GM13977 (cell line): ENCODE results near the gene CPNE4.
A peak's percentile ranks its signal among the peaks of the same experiment; 100 is the strongest.

Experiments used
- DNase-seq: peaks from one replicate; pipeline ENCODE4 v3.0.0; 2012; ENCODE audit warnings: low spot score
- in situ Hi-C: fragments of 300-500 bp; cut with MboI; formaldehyde crosslinking; loops from one replicate; pipeline ENCODE4 v1.12.0; 2022; ENCODE audit warnings: low sequenced_read_pairs, low pct_unique_long_range_greater_than_20kb, mixed read lengths, inconsistent platforms; ENCODE audit not compliant: unreplicated experiment
- TF ChIP-seq, protein P1 (sequence below): IDR thresholded peaks from 2 replicates; pipeline ENCODE4 v1.5.1; 2012; ENCODE audit warnings: mild to moderate bottlenecking, control low read depth; ENCODE audit not compliant: insufficient read depth; ENCODE audit errors: extremely low read depth, missing control alignments

Gene CPNE4

DNA sequence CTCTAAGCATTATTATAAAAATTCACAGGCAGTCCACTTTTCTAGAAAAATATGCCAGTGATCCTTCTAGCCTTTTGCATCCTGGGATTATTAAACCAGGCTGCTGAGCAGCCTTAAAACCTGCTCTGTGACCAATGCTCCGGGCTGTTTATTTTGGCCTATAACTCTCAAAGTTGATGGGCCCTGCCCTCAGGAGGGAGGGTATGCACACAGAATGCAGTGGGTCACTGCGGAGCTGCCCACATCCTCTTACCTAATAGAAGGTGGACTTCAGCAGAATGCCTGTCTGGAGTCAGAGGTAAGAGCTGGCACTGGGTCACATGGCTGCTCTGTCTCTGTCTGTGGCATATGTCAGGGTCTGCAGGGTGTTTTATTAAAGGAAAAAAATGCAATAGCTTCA, 26.0 kb downstream of the CPNE4 start:
- no peak for DNase-seq
- in situ Hi-C loops: loop anchor here (25.0 kb wide), 1 partner anchor 972 kb away; the partner anchor contains the start of genes ASTE1 and NEK11
- TF ChIP-seq, protein P1, sequence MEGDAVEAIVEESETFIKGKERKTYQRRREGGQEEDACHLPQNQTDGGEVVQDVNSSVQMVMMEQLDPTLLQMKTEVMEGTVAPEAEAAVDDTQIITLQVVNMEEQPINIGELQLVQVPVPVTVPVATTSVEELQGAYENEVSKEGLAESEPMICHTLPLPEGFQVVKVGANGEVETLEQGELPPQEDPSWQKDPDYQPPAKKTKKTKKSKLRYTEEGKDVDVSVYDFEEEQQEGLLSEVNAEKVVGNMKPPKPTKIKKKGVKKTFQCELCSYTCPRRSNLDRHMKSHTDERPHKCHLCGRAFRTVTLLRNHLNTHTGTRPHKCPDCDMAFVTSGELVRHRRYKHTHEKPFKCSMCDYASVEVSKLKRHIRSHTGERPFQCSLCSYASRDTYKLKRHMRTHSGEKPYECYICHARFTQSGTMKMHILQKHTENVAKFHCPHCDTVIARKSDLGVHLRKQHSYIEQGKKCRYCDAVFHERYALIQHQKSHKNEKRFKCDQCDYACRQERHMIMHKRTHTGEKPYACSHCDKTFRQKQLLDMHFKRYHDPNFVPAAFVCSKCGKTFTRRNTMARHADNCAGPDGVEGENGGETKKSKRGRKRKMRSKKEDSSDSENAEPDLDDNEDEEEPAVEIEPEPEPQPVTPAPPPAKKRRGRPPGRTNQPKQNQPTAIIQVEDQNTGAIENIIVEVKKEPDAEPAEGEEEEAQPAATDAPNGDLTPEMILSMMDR: no peak

DNA sequence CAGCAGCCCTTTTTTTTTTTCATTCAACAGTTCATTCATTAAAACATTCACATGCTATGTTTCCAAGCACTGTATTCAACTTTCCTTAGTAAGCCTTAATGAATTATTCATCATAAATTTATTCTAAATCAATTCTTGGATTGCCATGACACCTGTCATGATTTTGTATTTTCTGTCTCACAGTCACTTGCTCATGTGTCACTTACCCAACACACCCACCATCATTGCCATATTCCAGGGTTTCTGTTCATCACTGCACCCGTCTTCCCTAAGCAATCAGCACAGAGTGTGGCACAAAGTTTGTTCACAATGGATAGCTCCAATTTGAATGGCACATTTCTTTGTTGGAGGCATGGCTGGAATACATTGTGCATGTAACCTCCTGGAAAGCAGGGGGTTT, 27.2 kb downstream of the CPNE4 start:
- no peak for DNase-seq
- in situ Hi-C loops: loop anchor here (25.0 kb wide), 1 partner anchor 970 kb away; the partner anchor contains the start of genes ASTE1 and NEK11
- TF ChIP-seq, protein P1: no peak

DNA sequence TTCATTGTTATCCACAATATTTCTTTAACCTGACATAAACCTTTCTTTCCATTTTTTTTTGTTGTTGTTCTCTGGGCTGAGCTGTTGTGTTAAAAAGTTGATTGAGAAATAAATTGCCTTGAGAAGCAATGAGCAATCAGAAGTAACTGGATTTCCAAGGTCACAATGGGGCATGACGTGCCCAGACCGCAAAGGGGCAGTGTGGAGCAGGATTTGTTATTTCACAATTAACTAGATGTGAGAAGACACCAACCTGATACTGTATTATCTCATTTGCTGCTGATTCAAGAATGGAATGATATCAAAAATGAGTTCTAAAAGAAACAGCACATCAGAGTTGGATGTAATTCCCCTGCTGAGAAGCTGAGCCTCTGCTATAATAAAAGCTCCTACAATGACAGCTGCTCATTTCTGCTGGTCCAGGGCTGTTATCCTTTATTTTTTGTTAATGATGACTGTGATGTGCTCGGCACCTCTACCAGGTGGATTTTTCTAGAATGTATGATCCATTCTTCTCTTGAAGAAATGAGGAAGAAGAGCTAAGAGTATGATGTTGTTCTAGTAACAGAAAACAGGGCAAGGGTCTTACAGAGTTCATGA, 28.1 kb downstream of the CPNE4 start:
- TF ChIP-seq, protein P1: peak; percentile 56
- in situ Hi-C loops: loop anchor here (25.0 kb wide), 1 partner anchor 969 kb away; the partner anchor contains the start of genes ASTE1 and NEK11
- no peak for DNase-seq

DNA sequence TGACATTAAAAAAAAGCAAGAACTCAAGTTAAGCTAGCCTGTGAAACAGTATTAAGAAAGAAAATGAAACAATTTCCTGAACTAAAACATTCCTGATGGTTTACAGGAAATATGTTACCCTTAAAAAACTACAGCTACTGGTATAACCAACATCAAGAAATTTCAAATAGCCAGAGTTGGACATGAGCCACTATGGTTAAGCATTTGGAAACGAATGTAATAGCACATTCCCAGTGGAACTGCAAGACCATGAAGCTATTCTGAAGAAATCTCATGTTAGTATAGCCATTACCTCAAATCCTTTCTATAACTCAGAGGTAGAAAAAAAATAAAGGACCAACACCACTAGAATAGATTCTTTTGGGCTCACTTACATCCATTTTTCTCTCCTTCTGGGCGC, 30.2 kb downstream of the CPNE4 start:
- in situ Hi-C loops: loop anchor here (25.0 kb wide), 1 partner anchor 967 kb away; the partner anchor contains the start of genes ASTE1 and NEK11
- TF ChIP-seq, protein P1: no peak
- no peak for DNase-seq

DNA sequence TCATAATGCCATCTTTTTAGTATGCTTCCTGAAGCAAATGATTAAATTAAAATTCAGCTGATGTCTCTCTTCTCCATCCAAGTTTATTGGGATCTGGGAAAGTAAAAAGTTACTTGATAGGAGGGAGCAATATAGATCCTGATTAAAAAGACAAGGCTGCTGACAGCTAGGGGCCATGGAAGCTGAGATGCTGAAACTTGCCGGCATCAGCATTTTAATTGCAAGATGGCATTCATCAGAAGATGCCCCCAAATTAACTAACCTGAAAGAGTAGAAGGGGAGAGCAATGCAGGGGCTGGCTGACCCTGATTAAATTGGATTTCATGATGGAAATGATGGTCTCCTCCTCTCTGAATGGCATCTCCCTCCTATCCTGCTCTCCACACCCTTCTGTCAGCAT, 31.1 kb downstream of the CPNE4 start:
- in situ Hi-C loops: loop anchor here (25.0 kb wide), 1 partner anchor 966 kb away; the partner anchor contains the start of genes ASTE1 and NEK11
- TF ChIP-seq, protein P1: no peak
- no peak for DNase-seq

DNA sequence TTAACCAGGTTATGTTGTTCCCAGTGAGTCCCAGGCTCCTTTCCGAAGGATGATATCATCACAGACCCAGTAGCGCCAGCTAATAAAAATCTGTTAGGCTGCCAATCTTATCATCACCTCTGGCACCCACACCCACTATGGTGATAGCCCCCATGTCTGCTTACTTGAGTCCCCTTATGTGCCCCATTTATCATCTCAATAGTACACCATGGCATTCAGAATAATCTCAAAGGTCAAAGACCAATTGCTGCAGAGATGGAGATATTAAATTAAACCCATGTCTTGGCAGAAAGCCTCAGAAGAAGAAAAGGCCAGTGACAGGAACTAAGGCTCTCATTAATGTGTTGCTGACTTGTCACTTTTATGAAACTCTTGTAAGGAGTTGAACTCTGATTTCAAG, 32.8 kb downstream of the CPNE4 start:
- no peak for DNase-seq
- in situ Hi-C loops: loop anchor here (25.0 kb wide), 1 partner anchor 965 kb away; the partner anchor contains the start of genes ASTE1 and NEK11
- TF ChIP-seq, protein P1: no peak
